ENCODE data around the gene ZNF778. TPM values are rescaled to one million over a fixed set of nuclear protein-coding genes. Genes with fewer than 3 reads are reported as not detected.
"Not testable (repeated sequence)": the region's sequence is repeated elsewhere in the genome, so short reads cannot be mapped to it uniquely, and the experiment has no call there.

ZNF778 gene
- total RNA-seq, 2 donors from 2014 or later: 13.0 to 16.3 TPM

DNA sequence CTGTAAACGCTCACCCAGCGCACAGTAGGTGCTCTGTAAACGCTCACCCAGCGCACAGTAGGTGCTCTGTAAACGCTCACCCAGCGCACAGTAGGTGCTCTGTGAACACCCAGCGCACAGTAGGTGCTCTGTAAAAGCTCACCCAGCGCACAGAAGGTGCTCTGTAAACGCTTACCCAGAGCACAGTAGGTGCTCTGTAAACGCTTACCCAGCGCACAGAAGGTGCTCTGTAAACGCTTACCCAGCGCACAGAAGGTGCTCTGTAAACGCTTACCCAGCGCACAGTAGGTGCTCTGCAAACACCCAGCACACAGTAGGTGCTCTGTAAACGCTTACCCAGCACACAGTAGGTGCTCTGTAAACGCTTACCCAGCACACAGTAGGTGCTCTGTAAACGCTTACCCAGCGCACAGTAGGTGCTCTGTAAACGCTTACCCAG, 30.9 kb upstream of the ZNF778 start:
- H3K27me3 ChIP-seq (ENCODE audit: control insufficient read depth, insufficient read depth, low read length, poor library complexity, severe bottlenecking): peaks cover 30% of the 10 kb centered on the region
- H3K4me3 ChIP-seq (ENCODE audit: low read length); DNase-seq; H3K4me1 ChIP-seq (ENCODE audit: control insufficient read depth, insufficient read depth, low read length); H3K36me3 ChIP-seq (ENCODE audit: control insufficient read depth, insufficient read depth, low read length); H3K27ac ChIP-seq (ENCODE audit: low read depth, low read length); H3K27ac Mint-ChIP-seq; H3K9me3 Mint-ChIP-seq; H3K36me3 Mint-ChIP-seq (ENCODE audit: low read depth); H3K9me3 ChIP-seq (ENCODE audit: control insufficient read depth, low read length); H3K4me3 Mint-ChIP-seq; H3K9ac ChIP-seq (ENCODE audit: extremely low read depth, low read length, poor library complexity, severe bottlenecking); H3K4me1 Mint-ChIP-seq: not testable (repeated sequence)
- H3K27me3 Mint-ChIP-seq (ENCODE audit: insufficient read depth): peaks cover 21% of the 10 kb centered on the region
- 92 to 94% methylated on average over 17 to 20 of the region's 20 CpGs for WGBS, 2 experiments (ENCODE audit: insufficient coverage in 1 of 2, insufficient read length in 1 of 2)

DNA sequence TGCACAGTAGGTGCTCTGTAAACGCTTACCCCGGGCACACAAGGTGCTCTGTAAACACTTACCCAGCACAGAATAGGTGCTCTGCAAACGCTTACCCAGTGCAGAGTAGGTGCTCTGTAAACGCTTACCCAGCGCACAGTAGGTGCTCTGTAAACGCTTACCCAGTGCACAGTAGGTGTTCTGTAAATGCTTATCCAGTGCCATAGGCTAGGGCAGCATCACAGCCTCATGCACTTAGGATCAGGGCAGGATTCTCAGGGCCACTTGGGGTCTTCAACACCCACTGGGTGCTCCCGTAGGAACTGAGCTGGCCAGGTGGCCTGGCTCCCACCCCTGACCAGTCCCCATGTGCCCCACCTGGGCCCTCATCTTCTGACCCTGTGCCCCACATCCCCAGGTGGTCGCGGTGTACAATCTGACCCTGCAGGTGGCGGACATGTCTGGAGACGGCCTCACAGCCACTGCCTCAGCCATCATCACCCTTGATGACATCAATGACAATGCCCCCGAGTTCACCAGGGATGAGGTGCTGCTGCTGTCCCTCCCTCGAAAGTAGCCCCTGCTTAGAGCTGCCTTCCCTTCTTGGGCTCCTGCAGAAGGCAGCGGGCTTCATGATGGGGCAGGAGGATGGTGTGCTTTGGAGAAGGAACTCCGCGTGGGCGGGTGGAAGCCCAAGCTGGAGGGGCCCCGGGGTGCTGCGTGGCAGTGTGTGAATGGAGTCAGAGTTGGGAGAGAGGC, 30.3 kb upstream of the ZNF778 start:
- DNase-seq: peak; percentile 63
- H3K9me3 ChIP-seq (ENCODE audit: control insufficient read depth, low read length): no peaks in the 10 kb centered on the region
- no peak overlapping the region for H3K4me3 ChIP-seq (ENCODE audit: low read length)
- WGBS, 2 experiments (ENCODE audit: insufficient coverage in 1 of 2, insufficient read length in 1 of 2): 79 to 81% methylated on average over 14 to 19 of the region's 19 CpGs
- no peaks in the 10 kb centered on the region for H3K9me3 Mint-ChIP-seq
- H3K36me3 Mint-ChIP-seq (ENCODE audit: low read depth): no peaks in the 10 kb centered on the region
- peaks cover 34% of the 10 kb centered on the region for H3K27me3 ChIP-seq (ENCODE audit: control insufficient read depth, insufficient read depth, low read length, poor library complexity, severe bottlenecking)
- no peaks in the 10 kb centered on the region for H3K36me3 ChIP-seq (ENCODE audit: control insufficient read depth, insufficient read depth, low read length)
- H3K27me3 Mint-ChIP-seq (ENCODE audit: insufficient read depth): peaks cover 21% of the 10 kb centered on the region
- no peak overlapping the region for H3K27ac Mint-ChIP-seq
- H3K27ac ChIP-seq (ENCODE audit: low read depth, low read length): no peak overlapping the region
- H3K4me3 Mint-ChIP-seq: no peak overlapping the region
- no peak overlapping the region for H3K9ac ChIP-seq (ENCODE audit: extremely low read depth, low read length, poor library complexity, severe bottlenecking)
- H3K4me1 Mint-ChIP-seq: no peaks in the 10 kb centered on the region
- TF ChIP-seq, protein P1, sequence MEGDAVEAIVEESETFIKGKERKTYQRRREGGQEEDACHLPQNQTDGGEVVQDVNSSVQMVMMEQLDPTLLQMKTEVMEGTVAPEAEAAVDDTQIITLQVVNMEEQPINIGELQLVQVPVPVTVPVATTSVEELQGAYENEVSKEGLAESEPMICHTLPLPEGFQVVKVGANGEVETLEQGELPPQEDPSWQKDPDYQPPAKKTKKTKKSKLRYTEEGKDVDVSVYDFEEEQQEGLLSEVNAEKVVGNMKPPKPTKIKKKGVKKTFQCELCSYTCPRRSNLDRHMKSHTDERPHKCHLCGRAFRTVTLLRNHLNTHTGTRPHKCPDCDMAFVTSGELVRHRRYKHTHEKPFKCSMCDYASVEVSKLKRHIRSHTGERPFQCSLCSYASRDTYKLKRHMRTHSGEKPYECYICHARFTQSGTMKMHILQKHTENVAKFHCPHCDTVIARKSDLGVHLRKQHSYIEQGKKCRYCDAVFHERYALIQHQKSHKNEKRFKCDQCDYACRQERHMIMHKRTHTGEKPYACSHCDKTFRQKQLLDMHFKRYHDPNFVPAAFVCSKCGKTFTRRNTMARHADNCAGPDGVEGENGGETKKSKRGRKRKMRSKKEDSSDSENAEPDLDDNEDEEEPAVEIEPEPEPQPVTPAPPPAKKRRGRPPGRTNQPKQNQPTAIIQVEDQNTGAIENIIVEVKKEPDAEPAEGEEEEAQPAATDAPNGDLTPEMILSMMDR (conservative IDR thresholded peaks at IDR 0.05): no peak
- H3K4me1 ChIP-seq (ENCODE audit: control insufficient read depth, insufficient read depth, low read length): no peaks in the 10 kb centered on the region

DNA sequence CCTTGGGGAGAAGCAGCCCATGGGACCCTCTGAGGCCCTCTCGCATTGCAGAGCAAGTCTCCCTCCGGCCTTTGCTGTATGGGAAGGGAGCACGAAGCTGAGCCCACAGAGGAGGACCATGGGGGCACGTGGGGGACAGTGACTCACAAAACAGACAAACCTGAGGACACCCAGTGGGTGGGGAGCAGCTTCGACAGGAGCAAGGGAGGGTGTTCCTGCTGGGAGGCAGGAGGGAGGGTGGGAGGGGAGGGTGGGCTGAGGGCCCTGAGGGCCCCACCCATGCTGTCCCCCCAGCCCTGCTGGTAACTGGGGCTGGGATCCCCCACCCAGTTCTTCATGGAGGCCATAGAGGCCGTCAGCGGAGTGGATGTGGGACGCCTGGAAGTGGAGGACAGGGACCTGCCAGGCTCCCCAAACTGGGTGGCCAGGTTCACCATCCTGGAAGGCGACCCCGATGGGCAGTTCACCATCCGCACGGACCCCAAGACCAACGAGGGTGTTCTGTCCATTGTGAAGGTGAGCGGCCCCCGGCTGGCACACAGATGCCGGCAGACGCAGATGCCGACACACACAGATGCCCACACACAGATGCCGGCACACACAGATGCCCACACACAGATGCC, 29.6 kb upstream of the ZNF778 start:
- Histone ChIP-seq H3K9me3 (ENCODE audit: control insufficient read depth, low read length) (no peaks in the 10 kb centered on the region), H3K36me3 (ENCODE audit: control insufficient read depth, insufficient read depth, low read length) (no peaks in the 10 kb centered on the region), H3K27me3 (ENCODE audit: control insufficient read depth, insufficient read depth, low read length, poor library complexity, severe bottlenecking) (peaks cover 35% of the 10 kb centered on the region), H3K4me1 (ENCODE audit: control insufficient read depth, insufficient read depth, low read length) (no peaks in the 10 kb centered on the region), H3K9ac (ENCODE audit: extremely low read depth, low read length, poor library complexity, severe bottlenecking) (no peak overlapping the region), H3K4me3 (ENCODE audit: low read length) (no peak overlapping the region), H3K27ac (ENCODE audit: low read depth, low read length) (no peak overlapping the region)
- Mint-ChIP-seq H3K36me3 (ENCODE audit: low read depth) (no peaks in the 10 kb centered on the region), H3K4me3 (no peak overlapping the region), H3K9me3 (no peaks in the 10 kb centered on the region), H3K27me3 (ENCODE audit: insufficient read depth) (peaks cover 20% of the 10 kb centered on the region), H3K27ac (no peak overlapping the region), H3K4me1 (no peaks in the 10 kb centered on the region)
- no peak for DNase-seq
- WGBS, 2 experiments (ENCODE audit: insufficient coverage in 1 of 2, insufficient read length in 1 of 2): 79 to 83% methylated on average over 12 to 19 of the region's 19 CpGs
- TF ChIP-seq, protein P1 (conservative IDR thresholded peaks at IDR 0.05): no peak

DNA sequence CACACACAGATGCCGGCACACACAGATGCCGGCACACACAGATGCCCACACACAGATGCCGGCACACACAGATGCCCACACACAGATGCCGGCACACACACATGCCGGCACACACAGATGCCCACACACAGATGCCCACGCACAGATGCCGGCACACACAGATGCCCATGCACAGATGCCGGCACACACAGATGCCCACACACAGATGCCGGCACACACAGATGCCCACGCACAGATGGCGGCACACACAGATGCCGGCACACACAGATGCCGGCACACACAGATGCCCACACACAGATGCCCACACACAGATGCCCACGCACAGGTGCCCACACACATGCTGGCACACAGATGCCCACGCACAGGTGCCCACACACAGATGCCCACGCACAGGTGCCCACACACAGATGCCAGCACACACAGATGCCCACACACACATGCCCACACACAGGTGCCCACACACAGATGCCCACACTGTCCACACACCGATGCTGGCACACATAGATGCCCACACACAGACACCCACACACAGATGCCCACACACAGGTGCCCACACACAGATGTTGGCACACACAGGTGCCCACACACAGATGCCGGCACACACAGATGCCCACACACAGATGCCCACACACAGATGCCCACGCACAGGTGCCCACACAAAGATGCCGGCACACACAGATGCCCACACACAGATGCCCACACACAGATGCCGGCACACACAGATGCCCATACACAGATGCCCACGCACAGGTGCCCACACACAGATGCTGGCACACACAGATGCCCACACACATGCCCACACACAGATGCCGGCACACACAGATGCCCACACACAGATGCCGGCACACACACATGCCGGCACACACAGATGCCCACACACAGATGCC, 28.8 kb upstream of the ZNF778 start:
- not testable (repeated sequence) for H3K9me3 ChIP-seq (ENCODE audit: control insufficient read depth, low read length); H3K27ac ChIP-seq (ENCODE audit: low read depth, low read length); H3K9me3 Mint-ChIP-seq; H3K36me3 ChIP-seq (ENCODE audit: control insufficient read depth, insufficient read depth, low read length); H3K4me1 Mint-ChIP-seq; H3K4me3 Mint-ChIP-seq; H3K4me3 ChIP-seq (ENCODE audit: low read length); H3K36me3 Mint-ChIP-seq (ENCODE audit: low read depth); H3K4me1 ChIP-seq (ENCODE audit: control insufficient read depth, insufficient read depth, low read length); DNase-seq; H3K9ac ChIP-seq (ENCODE audit: extremely low read depth, low read length, poor library complexity, severe bottlenecking); H3K27ac Mint-ChIP-seq
- WGBS, 2 experiments (ENCODE audit: insufficient coverage in 1 of 2, insufficient read length in 1 of 2): 90 to 91% methylated on average over 8 to 25 of the region's 25 CpGs
- peaks cover 35% of the 10 kb centered on the region for H3K27me3 ChIP-seq (ENCODE audit: control insufficient read depth, insufficient read depth, low read length, poor library complexity, severe bottlenecking)
- H3K27me3 Mint-ChIP-seq (ENCODE audit: insufficient read depth): peaks cover 16% of the 10 kb centered on the region
